MM.1S (cell line): Measurements from ENCODE around the gene CCDC192.

Experiments used
- DNase-seq: peaks from one replicate; pipeline ENCODE4 v3.0.0-alpha.2; 2015
- H2AFZ ChIP-seq: fragments of 300-600 bp; sonication (generic); 2 replicates; pipeline ENCODE4 v1.6.0; 2016; ENCODE audit warnings: antibody characterized with exemption, low read length
- H3F3A ChIP-seq: fragments of 300-600 bp; sonication (generic); 2 replicates; pipeline ENCODE4 v1.6.1; 2016; ENCODE audit warnings: mild to moderate bottlenecking, antibody characterized with exemption, low read length, moderate library complexity, mixed read lengths; ENCODE audit not compliant: insufficient read depth
- H3K27ac ChIP-seq: fragments of 300-600 bp; sonication (generic); 2 replicates; pipeline ENCODE4 v1.5.1; 2016; ENCODE audit warnings: mild to moderate bottlenecking, low read length
- H3K27me3 ChIP-seq: fragments of 300-600 bp; sonication (generic); replicated peaks from 2 replicates; pipeline ENCODE4 v1.6.0; 2016; ENCODE audit warnings: low read length; ENCODE audit not compliant: insufficient read depth
- H3K36me3 ChIP-seq: fragments of 300-600 bp; sonication (generic); replicated peaks from 2 replicates; pipeline ENCODE4 v1.6.1; 2016; ENCODE audit warnings: mild to moderate bottlenecking, low read length, mixed read lengths; ENCODE audit not compliant: insufficient read depth
- H3K4me1 ChIP-seq: fragments of 300-600 bp; sonication (generic); 2 replicates; pipeline ENCODE4 v1.6.1; 2016; ENCODE audit warnings: low read length, mixed read lengths
- H3K4me2 ChIP-seq: fragments of 300-600 bp; sonication (generic); 2 replicates; pipeline ENCODE4 v1.6.0; 2016; ENCODE audit warnings: low read depth, low read length
- H3K4me3 ChIP-seq: fragments of 300-600 bp; sonication (generic); 2 replicates; pipeline ENCODE4 v1.5.1; 2016; ENCODE audit warnings: low read length, mixed read lengths
- H3K79me2 ChIP-seq: fragments of 300-600 bp; sonication (generic); 2 replicates; pipeline ENCODE4 v1.6.1; 2016; ENCODE audit warnings: mixed run types, low read length, mixed read lengths
- H3K9ac ChIP-seq: fragments of 300-600 bp; sonication (generic); 2 replicates; pipeline ENCODE4 v1.6.1; 2016; ENCODE audit warnings: low read length, mixed read lengths
- H3K9me2 ChIP-seq: fragments of 300-600 bp; sonication (generic); replicated peaks from 2 replicates; pipeline ENCODE4 v1.6.1; 2016; ENCODE audit warnings: mild to moderate bottlenecking, low read length, mixed read lengths; ENCODE audit not compliant: insufficient read depth
- H3K9me3 ChIP-seq: fragments of 300-600 bp; sonication (generic); replicated peaks from 2 replicates; pipeline ENCODE4 v1.6.1; 2016; ENCODE audit warnings: mild to moderate bottlenecking, low read length, mixed read lengths; ENCODE audit not compliant: insufficient read depth
- H4K20me1 ChIP-seq: fragments of 300-600 bp; sonication (generic); 2 replicates; pipeline ENCODE4 v1.6.1; 2016; ENCODE audit warnings: mild to moderate bottlenecking, low read length, moderate library complexity, mixed read lengths; ENCODE audit not compliant: insufficient read depth
- CTCF ChIP-seq: fragments of 300-600 bp; sonication (generic); IDR thresholded peaks from 2 replicates; pipeline ENCODE4 v1.5.1; 2016; ENCODE audit warnings: antibody characterized with exemption, low read length, mixed read lengths
- EZH2 ChIP-seq: fragments of 300-600 bp; sonication (generic); optimal IDR thresholded peaks from 2 replicates; pipeline ENCODE3; 2017; ENCODE audit warnings: low read depth, mild to moderate bottlenecking, antibody characterized with exemption, low read length, mixed read lengths
- EZH2phosphoT487 ChIP-seq: fragments of 300-600 bp; sonication (generic); IDR thresholded peaks from 2 replicates; pipeline ENCODE4 v1.6.1; 2018; ENCODE audit warnings: antibody characterized with exemption, low read length

Gene CCDC192

GRCh38 chr5:127832067-127832466 is 128.9 kb downstream of the CCDC192 start:
- no peaks in the 10 kb centered on the region for H3K27me3 ChIP-seq
- TF ChIP-seq EZH2 (no peak), CTCF (no peak), EZH2phosphoT487 (no peak)
- H3K4me2 ChIP-seq: no peak overlapping the region
- no peaks in the 10 kb centered on the region for H3F3A ChIP-seq
- H3K9me3 ChIP-seq: no peaks in the 10 kb centered on the region
- H3K27ac ChIP-seq: no peak overlapping the region
- no peak for DNase-seq
- H3K36me3 ChIP-seq: no peaks in the 10 kb centered on the region
- no peaks in the 10 kb centered on the region for H4K20me1 ChIP-seq
- H3K4me1 ChIP-seq: no peaks in the 10 kb centered on the region
- H3K9me2 ChIP-seq: no peaks in the 10 kb centered on the region
- no peak overlapping the region for H3K4me3 ChIP-seq
- H2AFZ ChIP-seq: no peak overlapping the region
- no peaks in the 10 kb centered on the region for H3K79me2 ChIP-seq
- H3K9ac ChIP-seq: no peak overlapping the region

DNA sequence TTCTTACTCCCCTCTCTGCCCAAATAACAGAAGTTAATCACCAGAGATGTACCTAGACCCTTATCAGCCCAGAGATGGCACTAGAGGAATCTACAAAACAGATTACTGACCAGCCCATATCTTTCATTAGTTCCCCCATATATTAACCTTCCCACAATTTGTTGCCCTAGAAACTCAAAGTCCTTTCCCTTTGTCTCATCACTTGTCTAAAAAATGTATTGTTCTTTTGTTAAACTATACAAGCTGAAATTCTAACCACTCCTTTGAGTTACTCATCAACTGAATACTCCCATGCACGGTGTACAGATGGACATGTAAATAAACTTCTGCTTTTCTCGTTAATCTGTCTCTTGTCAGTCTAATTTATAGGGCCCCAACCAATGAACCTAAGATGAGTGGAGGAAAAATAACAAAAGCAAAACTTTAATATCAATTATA is 130.9 kb downstream of the CCDC192 start:
- H3F3A ChIP-seq: no peaks in the 10 kb centered on the region
- H3K4me3 ChIP-seq: no peak overlapping the region
- H3K9me3 ChIP-seq: no peaks in the 10 kb centered on the region
- no peak overlapping the region for H3K9ac ChIP-seq
- no peaks in the 10 kb centered on the region for H4K20me1 ChIP-seq
- no peaks in the 10 kb centered on the region for H3K36me3 ChIP-seq
- H3K27ac ChIP-seq: no peak overlapping the region
- H3K4me1 ChIP-seq: no peaks in the 10 kb centered on the region
- no peaks in the 10 kb centered on the region for H3K79me2 ChIP-seq
- no peak overlapping the region for H2AFZ ChIP-seq
- DNase-seq: no peak
- H3K4me2 ChIP-seq: no peak overlapping the region
- H3K27me3 ChIP-seq: no peaks in the 10 kb centered on the region
- no peaks in the 10 kb centered on the region for H3K9me2 ChIP-seq
- TF ChIP-seq EZH2 (no peak), EZH2phosphoT487 (no peak), CTCF (0 out of 2 replicates have a peak, but pooled peaks have one; percentile 5)

DNA sequence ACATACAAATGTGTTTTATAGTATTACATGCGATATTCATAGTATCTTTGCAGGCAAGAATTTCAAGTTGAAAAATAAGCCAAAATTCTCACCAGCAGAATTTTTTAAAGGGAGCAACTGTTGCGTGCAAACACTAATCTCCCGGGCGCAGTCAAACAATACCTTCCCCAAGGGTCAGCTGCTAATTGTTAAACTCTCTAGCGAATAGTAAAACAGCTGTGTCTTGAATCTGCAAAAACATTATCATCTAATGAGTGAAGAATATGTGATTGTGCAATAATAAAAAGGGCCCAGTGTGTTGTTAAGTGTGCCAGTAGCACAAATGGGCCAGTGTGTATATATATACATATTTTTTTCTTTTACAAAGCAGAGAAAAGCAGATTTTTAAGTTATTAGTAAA is 131.4 kb downstream of the CCDC192 start:
- Histone ChIP-seq H3K79me2 (no peaks in the 10 kb centered on the region), H3K9ac (no peak overlapping the region), H3K9me3 (no peaks in the 10 kb centered on the region), H3F3A (no peaks in the 10 kb centered on the region), H2AFZ (no peak overlapping the region), H3K4me3 (no peak overlapping the region), H3K4me1 (no peaks in the 10 kb centered on the region), H4K20me1 (no peaks in the 10 kb centered on the region), H3K4me2 (no peak overlapping the region), H3K27ac (no peak overlapping the region), H3K36me3 (no peaks in the 10 kb centered on the region), H3K27me3 (no peaks in the 10 kb centered on the region), H3K9me2 (no peaks in the 10 kb centered on the region)
- no peak for DNase-seq
- TF ChIP-seq EZH2phosphoT487: no peak
- no peak for TF ChIP-seq CTCF
- TF ChIP-seq EZH2: no peak

GRCh38 chr5:127838661-127839060 is 135.5 kb downstream of the CCDC192 start:
- no peaks in the 10 kb centered on the region for H3F3A ChIP-seq
- no peak overlapping the region for H2AFZ ChIP-seq
- TF ChIP-seq EZH2phosphoT487 (no peak), CTCF (no peak), EZH2 (no peak)
- H3K36me3 ChIP-seq: no peaks in the 10 kb centered on the region
- H3K79me2 ChIP-seq: no peaks in the 10 kb centered on the region
- H3K27ac ChIP-seq: no peak overlapping the region
- no peak overlapping the region for H3K4me3 ChIP-seq
- H3K9me2 ChIP-seq: no peaks in the 10 kb centered on the region
- H4K20me1 ChIP-seq: no peaks in the 10 kb centered on the region
- no peak overlapping the region for H3K4me2 ChIP-seq
- no peaks in the 10 kb centered on the region for H3K27me3 ChIP-seq
- no peak overlapping the region for H3K9ac ChIP-seq
- no peaks in the 10 kb centered on the region for H3K4me1 ChIP-seq
- DNase-seq: no peak
- no peaks in the 10 kb centered on the region for H3K9me3 ChIP-seq
